Adipocyte (in vitro differentiated cells): ENCODE measurements around the gene NUB1.

ENCODE experiments used
- DNase-seq: peaks from one replicate; pipeline ENCODE4 v3.0.0-alpha.2; 2015; ENCODE audit warnings: low read depth
- H3K27me3 ChIP-seq: replicated peaks from 2 replicates; pipeline ENCODE4 v1.7.0; 2013; ENCODE audit warnings: mild to moderate bottlenecking, low read length, moderate library complexity; ENCODE audit not compliant: control insufficient read depth, insufficient read depth
- H3K36me3 ChIP-seq: 2 replicates; pipeline ENCODE4 v1.7.0; 2013; ENCODE audit warnings: low read length, mild to moderate bottlenecking, moderate library complexity; ENCODE audit not compliant: control insufficient read depth, insufficient read depth, severe bottlenecking
- H3K4me1 ChIP-seq: 2 replicates; pipeline ENCODE4 v1.7.0; 2013; ENCODE audit warnings: mild to moderate bottlenecking, low read length, moderate library complexity; ENCODE audit not compliant: control insufficient read depth, insufficient read depth
- H3K4me3 ChIP-seq: 2 replicates; pipeline ENCODE4 v1.7.0; 2013; ENCODE audit warnings: mild to moderate bottlenecking, low read length, moderate library complexity
- H3K9ac ChIP-seq: 2 replicates; pipeline ENCODE4 v1.7.0; 2013; ENCODE audit warnings: mild to moderate bottlenecking, low read length, moderate library complexity
- H3K9me3 ChIP-seq: 2 replicates; pipeline ENCODE4 v1.7.0; 2013; ENCODE audit warnings: mild to moderate bottlenecking, low read length, moderate library complexity; ENCODE audit not compliant: control insufficient read depth

The NUB1 gene

GRCh38 chr7:151393031-151393977 lies 51.7 kb downstream of the NUB1 start:
- H3K4me3 ChIP-seq, result no peak overlapping the region

GRCh38 chr7:151394076-151395035 lies 52.7 kb downstream of the NUB1 start:
- no peak overlapping the region for H3K4me3 ChIP-seq
- peaks cover 23% of the 10 kb centered on the region for H3K27me3 ChIP-seq
- no peak overlapping the region for H3K9ac ChIP-seq
- H3K9me3 ChIP-seq, result no peaks in the 10 kb centered on the region
- H3K4me1 ChIP-seq, result no peaks in the 10 kb centered on the region
- no peak for DNase-seq
- no peaks in the 10 kb centered on the region for H3K36me3 ChIP-seq

More at GRCh38 chr7:151393031-151393977, 51.7 kb downstream of the NUB1 start:
- Histone ChIP-seq H3K27me3 (peaks cover 28% of the 10 kb centered on the region), H3K9me3 (no peaks in the 10 kb centered on the region), H3K4me1 (no peaks in the 10 kb centered on the region), H3K36me3 (no peaks in the 10 kb centered on the region), H3K9ac (no peak overlapping the region)
- no peak for DNase-seq

- H3K36me3 ChIP-seq, result no peaks in the 10 kb centered on the region
- H3K27me3 ChIP-seq, result peaks cover 24% of the 10 kb centered on the region
- no peak overlapping the region for H3K9ac ChIP-seq
- no peak overlapping the region for H3K4me3 ChIP-seq
- H3K9me3 ChIP-seq, result no peaks in the 10 kb centered on the region
- no peaks in the 10 kb centered on the region for H3K4me1 ChIP-seq
- no peak for DNase-seq
Observed at GRCh38 chr7:151395036-151395367, 53.4 kb downstream of the NUB1 start.

GRCh38 chr7:151396328-151396970 lies 54.8 kb downstream of the NUB1 start:
- Histone ChIP-seq H3K4me1 (no peaks in the 10 kb centered on the region), H3K27me3 (peaks cover 14% of the 10 kb centered on the region), H3K36me3 (no peaks in the 10 kb centered on the region), H3K9me3 (no peaks in the 10 kb centered on the region), H3K9ac (no peak overlapping the region), H3K4me3 (no peak overlapping the region)
- no peak for DNase-seq

GRCh38 chr7:151397026-151397425 lies 55.4 kb downstream of the NUB1 start:
- H3K4me1 ChIP-seq, result no peaks in the 10 kb centered on the region
- no peaks in the 10 kb centered on the region for H3K9me3 ChIP-seq
- H3K4me3 ChIP-seq, result no peak overlapping the region

GRCh38 chr7:151398446-151399304 lies 57.1 kb downstream of the NUB1 start:
- no peaks in the 10 kb centered on the region for H3K36me3 ChIP-seq
- no peaks in the 10 kb centered on the region for H3K9me3 ChIP-seq
- H3K4me3 ChIP-seq, result no peak overlapping the region
- no peak for DNase-seq
- no peak overlapping the region for H3K9ac ChIP-seq
- peaks cover 5% of the 10 kb centered on the region for H3K4me1 ChIP-seq
- peaks cover 12% of the 10 kb centered on the region for H3K27me3 ChIP-seq

More at GRCh38 chr7:151397026-151397425, 55.4 kb downstream of the NUB1 start:
- Histone ChIP-seq H3K27me3 (peaks cover 14% of the 10 kb centered on the region), H3K9ac (no peak overlapping the region), H3K36me3 (no peaks in the 10 kb centered on the region)
- no peak for DNase-seq

- Histone ChIP-seq H3K9ac (no peak overlapping the region), H3K9me3 (no peaks in the 10 kb centered on the region), H3K4me3 (no peak overlapping the region), H3K36me3 (no peaks in the 10 kb centered on the region), H3K4me1 (peaks cover 10% of the 10 kb centered on the region), H3K27me3 (peaks cover 8% of the 10 kb centered on the region)
- DNase-seq, result no peak
Observed at GRCh38 chr7:151399305-151399601, 57.6 kb downstream of the NUB1 start.

GRCh38 chr7:151399906-151400305 lies 58.3 kb downstream of the NUB1 start:
- no peak for DNase-seq
- Histone ChIP-seq H3K36me3 (no peaks in the 10 kb centered on the region), H3K4me1 (peaks cover 17% of the 10 kb centered on the region), H3K4me3 (no peak overlapping the region), H3K9me3 (no peaks in the 10 kb centered on the region), H3K9ac (no peak overlapping the region), H3K27me3 (peaks cover 8% of the 10 kb centered on the region)

- DNase-seq, result no peak
- Histone ChIP-seq H3K36me3 (no peaks in the 10 kb centered on the region), H3K9me3 (no peaks in the 10 kb centered on the region), H3K4me1 (peaks cover 19% of the 10 kb centered on the region), H3K9ac (no peak overlapping the region), H3K27me3 (peaks cover 8% of the 10 kb centered on the region), H3K4me3 (no peak overlapping the region)
Observed at GRCh38 chr7:151400626-151401315, 59.2 kb downstream of the NUB1 start.
